Measurements from ENCODE around the gene FAH.

Gene FAH

GRCh38 chr15:80152180-80152895 lies 461 bp upstream of the FAH start:
- DNase-seq (ENCODE audit: low read depth), result peak; percentile 95

DNA sequence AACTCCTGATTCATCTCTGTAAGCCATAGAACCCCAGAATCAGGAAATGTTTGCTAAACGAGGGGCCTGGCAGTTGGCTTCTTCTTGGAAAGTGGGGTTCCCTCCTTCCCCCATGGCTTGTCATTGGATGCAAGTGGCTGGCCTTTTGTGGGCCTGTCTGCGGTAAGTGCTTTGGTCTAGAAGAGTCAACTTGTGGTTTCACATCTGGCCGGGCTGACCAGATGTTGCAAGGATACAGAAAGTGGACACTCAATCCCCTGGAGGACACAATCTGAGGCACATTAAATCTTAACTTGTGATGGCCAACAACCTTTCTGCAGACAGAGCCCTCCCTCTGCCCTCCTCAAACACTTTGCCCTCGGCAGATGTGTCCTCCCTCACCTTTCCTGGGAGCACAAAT lies 1.1 kb downstream of the FAH start:
- DNase-seq (ENCODE audit: low read depth), result no peak

DNA sequence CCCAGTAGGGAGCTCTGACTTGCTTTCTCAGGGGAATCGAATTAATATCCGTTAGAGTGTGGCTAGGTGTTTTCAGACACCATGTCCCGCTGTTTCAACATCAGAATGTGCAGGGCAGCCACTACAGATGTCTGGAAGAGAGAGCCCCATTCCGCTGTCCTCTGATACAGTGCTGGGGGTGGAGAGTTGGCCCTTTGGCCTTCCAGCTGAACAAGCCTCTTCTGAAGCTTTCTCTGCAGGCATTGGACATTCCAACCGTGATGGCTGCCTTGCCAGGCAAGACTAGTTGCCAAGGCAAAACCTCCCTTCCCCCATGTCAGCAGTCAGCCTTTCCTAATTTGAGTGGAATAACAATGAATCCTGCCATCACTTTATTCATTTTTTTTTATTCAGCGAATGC lies 1.5 kb downstream of the FAH start:
- peak; percentile 18 for DNase-seq (ENCODE audit: low read depth)

DNA sequence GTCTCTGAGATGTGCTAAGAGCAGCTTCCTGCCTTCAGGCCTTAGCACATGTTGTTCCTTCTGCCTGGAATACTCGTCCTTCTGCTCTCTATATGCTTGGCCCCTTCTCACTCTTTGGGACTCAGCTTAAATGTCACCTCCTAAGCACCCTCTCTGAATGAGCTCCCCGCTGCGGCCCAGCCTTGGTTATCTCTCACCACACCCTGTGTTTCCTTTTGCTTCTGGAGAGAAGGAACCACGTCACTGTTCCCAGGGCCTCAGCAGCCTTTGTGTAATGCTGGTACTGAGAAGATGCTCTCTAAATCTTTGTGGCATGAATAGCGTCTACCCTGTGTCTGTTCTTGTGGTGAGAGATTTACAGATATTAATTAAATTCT lies 2.2 kb downstream of the FAH start:
- DNase-seq (ENCODE audit: low read depth), result no peak

GRCh38 chr15:80155378-80156175 lies 2.8 kb downstream of the FAH start:
- peak; percentile 71 for DNase-seq (ENCODE audit: low read depth)

DNA sequence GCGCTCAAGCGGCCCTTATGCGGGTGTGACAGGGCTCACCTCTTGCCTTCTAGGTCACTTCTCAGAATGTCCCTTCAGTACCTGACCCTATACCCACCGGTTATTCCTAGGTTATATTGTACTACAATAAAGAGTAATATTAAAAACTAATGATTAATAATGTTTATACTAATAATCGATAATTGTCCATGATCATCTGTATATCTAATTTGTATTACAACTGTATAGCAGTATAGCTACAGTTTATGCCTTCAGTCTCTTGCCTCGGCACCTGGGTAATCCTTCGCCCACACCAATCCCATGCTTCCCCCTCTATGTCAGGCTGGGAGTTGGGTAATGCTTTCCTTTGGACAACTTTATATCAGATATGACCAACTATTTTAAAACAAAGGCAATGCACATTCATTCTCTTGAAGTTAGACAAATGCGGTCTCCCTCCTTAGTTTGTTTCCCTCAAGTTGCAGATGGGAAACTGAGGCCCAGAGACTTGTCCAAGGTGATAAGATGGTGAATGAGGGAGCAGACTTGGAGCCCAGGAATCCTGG lies 3.4 kb downstream of the FAH start:
- no peak for DNase-seq (ENCODE audit: low read depth)

- no peak for DNase-seq (ENCODE audit: low read depth)
Measured at GRCh38 chr15:80157215-80157614, 4.4 kb downstream of the FAH start.

GRCh38 chr15:80159301-80159700 lies 6.5 kb downstream of the FAH start:
- DNase-seq (ENCODE audit: low read depth), result no peak

DNA sequence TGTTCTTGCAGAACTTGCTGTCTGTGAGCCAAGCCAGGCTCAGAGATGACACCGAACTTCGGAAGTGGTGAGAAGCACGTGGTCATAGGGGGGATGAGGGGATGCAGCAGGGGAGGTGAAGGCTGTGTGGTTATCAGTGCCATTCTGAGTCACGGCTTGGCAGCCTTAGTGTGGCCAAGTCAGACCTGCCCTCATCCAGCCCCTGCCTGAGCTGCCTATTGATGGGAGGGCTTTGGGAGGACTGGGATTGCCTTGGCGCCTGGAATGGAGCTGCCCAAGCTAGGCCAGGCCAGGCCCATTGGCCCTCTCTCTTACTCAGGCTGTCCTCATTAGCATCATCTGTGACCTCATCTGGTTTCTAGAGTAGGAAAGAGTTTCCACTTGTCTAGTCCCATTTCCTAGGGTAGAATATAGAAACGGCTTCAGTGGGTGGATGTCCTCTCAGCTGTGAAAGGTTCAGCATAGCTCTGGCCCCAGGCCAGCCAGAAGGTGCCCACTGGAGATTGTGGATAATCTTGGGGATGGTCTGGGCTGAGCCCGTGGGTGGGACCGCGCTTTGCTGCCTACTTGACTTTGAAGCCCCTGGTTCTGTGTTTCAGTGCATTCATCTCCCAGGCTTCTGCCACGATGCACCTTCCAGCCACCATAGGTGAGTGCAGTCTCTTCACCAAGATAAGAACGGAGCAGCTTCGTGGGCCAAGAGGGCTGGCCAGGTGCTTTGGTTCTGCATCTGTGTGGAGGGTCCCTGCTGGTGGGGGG lies 7.2 kb downstream of the FAH start:
- DNase-seq (ENCODE audit: low read depth), result peak; percentile 19

DNA sequence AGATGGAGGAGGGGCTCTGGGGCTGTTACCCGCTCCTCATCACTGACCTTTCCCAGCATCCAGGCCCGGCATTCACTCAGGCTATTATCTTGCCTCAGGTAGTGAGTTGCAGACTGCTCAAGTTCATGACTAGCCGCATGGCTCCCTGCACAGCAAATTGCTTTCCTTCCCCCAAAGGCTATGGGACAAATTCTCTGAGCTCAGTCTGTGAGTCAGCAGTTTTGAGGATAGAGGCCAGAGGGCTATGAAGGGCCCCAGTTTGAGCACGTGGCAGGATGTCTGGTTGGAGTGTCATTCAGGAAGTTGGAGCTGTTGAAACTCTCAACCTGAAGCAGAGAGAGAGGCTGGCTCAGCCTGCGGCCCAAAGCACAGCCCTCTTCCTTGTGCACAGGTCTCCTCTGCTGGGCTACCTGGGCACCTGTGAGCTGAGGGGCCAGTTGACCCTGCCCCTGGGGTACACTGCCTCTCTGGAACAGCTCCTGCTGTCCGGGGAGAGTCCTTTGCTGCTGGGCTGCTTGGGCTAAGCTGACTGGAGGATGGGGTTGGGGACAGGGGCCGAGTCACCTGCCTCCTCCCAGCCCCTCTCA lies 7.9 kb downstream of the FAH start:
- DNase-seq (ENCODE audit: low read depth), result peak; percentile 97

- no peak for DNase-seq (ENCODE audit: low read depth)
Measured at GRCh38 chr15:80161468-80162016, 8.7 kb downstream of the FAH start.

- DNase-seq (ENCODE audit: low read depth), result no peak
Measured at GRCh38 chr15:80162059-80162554, 9.3 kb downstream of the FAH start.

DNA sequence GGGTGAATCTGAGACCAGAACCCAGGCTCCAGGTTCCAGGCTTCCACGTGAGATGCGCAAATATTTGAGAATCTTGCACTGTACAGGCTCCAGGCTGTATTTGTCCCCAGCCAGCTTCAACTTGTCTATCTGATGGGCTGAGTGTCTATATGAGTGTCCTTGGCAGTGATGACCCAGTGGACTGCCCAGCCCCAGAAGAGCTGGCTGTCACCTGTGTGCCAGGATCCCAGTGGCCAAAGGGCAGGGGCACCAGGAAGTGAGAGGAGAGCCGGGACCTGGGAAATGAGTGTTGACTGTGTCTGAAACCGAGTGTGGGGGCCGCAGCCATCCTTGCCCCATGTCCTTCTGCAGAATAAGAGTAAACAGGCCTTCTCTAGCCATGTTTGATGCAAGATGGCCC lies 10.4 kb downstream of the FAH start:
- no peak for DNase-seq (ENCODE audit: low read depth)

DNA sequence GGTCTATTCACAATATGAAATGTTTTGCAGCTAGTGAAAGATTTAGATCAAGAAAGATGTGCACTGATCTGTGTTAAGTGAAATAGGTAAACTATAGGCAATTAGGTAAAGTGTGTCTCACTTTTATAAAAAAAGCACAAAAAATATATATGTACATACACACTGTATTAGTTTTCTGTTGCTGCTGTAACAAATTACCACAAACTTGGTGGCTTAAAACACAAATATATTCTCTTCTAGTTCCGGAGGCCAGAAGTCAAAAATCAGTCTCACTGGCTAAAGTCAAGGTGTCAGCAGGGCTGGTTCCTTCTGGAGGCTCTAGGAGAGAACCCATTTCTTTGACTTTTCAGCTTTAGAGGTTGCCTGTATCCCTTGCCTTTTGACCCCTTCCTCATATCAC lies 11.1 kb downstream of the FAH start:
- DNase-seq (ENCODE audit: low read depth), result no peak

- DNase-seq (ENCODE audit: low read depth), result no peak
Measured at GRCh38 chr15:80167936-80168335, 15.1 kb downstream of the FAH start.

DNA sequence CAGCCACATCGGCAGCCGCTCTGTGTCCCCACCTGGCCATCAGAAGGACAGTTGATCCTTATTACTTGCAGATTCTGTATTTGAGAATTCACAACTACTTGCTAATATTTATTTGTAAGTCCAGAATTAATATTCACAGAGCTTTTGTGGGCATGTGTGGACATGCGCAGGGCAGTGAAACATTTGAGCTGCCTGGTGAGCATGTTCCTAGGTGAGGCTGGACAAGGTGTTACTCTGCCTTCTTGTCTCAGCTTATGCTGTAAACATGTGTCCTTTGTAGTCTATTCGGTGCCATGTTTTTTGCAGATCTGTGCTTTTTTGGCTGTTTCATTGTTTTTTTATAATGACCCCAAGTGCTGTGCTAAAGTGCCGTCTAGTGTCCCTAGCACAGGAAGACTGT lies 15.6 kb downstream of the FAH start:
- DNase-seq (ENCODE audit: low read depth), result no peak

DNA sequence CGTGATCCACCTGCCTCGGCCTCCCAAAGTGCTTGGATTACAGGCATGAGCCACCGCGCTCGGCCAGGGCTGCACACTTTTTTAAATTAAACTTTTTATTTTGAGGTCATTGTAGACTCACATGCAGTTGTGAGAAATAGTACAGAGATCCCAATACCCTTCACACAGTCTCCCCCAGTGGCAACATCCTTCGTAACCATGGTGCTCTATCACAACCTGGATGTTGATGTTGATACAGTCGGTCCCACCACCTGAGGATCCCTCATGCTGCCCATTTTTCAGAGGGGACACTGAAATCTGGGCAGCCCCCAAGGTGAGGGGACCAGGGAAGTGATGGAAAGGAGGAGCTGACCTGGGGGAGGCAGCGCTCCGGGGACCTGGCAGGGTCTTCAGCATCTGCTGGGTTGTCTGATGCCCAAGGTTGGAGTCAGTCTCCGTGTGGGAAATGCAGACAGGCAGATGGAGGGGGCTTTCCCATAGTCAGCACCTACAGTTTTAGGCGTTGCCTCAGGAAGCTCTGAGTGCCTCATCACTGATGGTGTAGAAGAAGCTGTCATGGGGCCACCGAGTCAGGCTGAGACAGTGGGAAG lies 17.1 kb downstream of the FAH start:
- no peak for DNase-seq (ENCODE audit: low read depth)

GRCh38 chr15:80170596-80170995 lies 17.8 kb downstream of the FAH start:
- DNase-seq (ENCODE audit: low read depth), result no peak

DNA sequence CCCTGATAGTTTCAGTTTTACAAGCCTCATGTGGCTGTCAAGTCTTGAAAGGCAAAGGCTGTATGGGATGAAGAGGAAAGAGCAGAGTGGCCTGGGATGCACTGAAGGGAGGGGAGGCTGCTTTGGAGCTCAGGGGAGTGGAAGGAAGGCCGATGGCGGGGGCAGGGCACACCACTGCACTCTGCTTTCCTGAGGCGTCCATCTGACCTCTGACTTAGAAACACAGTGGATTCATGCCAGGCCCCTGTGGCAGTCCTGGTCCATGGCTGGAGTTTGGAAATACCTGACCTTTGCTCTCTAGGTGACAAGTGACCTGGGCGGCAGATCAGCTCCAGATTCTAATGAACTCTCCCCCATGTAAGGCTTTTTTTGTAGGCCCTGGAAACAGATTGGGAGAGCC lies 19.0 kb downstream of the FAH start:
- no peak for DNase-seq (ENCODE audit: low read depth)

- DNase-seq (ENCODE audit: low read depth), result no peak
Measured at GRCh38 chr15:80172401-80172800, 19.6 kb downstream of the FAH start.

DNA sequence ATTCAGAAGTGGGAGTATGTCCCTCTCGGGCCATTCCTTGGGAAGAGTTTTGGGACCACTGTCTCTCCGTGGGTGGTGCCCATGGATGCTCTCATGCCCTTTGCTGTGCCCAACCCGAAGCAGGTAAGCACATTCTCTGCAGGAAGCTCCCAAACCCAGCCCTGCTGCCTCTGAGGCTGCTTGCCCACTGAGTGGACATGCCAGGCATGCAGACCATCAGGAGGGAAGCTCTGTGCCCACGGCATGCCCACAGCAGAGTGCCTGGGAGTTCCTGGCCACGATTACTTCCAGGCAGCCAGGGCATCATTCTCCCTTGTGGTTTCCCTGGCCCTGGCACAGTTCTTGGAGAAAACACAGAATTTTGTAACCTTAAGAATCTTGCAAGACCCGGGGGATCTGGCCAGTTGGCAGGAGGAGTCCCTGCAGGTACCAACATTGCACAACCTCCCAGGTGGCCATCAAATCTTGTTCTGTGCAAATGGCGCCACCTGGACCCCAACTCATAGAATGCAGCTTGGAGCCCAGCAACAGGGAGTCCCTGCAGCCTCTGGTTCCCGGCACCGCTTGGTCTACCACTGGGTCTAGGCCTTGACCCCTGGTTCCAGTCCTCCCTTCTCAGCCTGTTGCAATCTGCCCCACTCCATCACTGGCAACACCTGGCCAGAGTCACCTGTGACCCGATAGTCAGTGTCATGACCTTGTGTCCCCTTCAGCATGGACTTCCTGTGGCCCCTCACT lies 20.4 kb downstream of the FAH start:
- DNase-seq (ENCODE audit: low read depth), result peak; percentile 54

Measured in EH (cell line).